Measurements from ENCODE around the gene PEX10.
A peak's percentile ranks its signal among the peaks of the same experiment; 100 is the strongest.

PEX10 gene

GRCh38 chr1:2414297-2414958, 2.1 kb upstream of the PEX10 start:
- Histone ChIP-seq H3K9ac (ENCODE audit: low read length in 2 of 2) (peak overlapping the region; percentile 42 to 45), H3K9me3 (ENCODE audit: control insufficient read depth in 2 of 2, low read length in 2 of 2) (no peaks in the 10 kb centered on the region), H3K36me3 (ENCODE audit: control insufficient read depth in 2 of 2, insufficient read depth in 2 of 2, low read length in 2 of 2) (no peaks in the 10 kb centered on the region), H3K4me1 (ENCODE audit: control insufficient read depth, insufficient read depth, low read length) (peaks cover 28% of the 10 kb centered on the region), H3K27me3 (ENCODE audit: control insufficient read depth in 1 of 2, insufficient read depth in 2 of 2, low read length in 2 of 2) (peaks cover 22 to 28% of the 10 kb centered on the region in 2 donors), H3K4me3 (ENCODE audit: low read length in 2 of 2) (peak overlapping the region in 1 of 2 donors; percentile 52), H3K27ac (ENCODE audit: low read length) (no peak overlapping the region)

- H3K36me3 ChIP-seq (ENCODE audit: control insufficient read depth in 2 of 2, insufficient read depth in 2 of 2, low read length in 2 of 2) = peaks cover 0 to 4% of the 10 kb centered on the region in 2 donors
These were observed 1.3 kb upstream of the PEX10 start for GRCh38 chr1:2413495-2414296.

GRCh38 chr1:2412773-2413494, 570 bp upstream of the PEX10 start:
- Histone ChIP-seq H3K27me3 (ENCODE audit: control insufficient read depth in 1 of 2, insufficient read depth in 2 of 2, low read length in 2 of 2) (peaks cover 11 to 15% of the 10 kb centered on the region in 2 donors), H3K4me3 (ENCODE audit: low read length in 2 of 2) (peak overlapping the region; percentile 76 to 84), H3K9me3 (ENCODE audit: control insufficient read depth in 2 of 2, low read length in 2 of 2) (no peaks in the 10 kb centered on the region), H3K9ac (ENCODE audit: low read length in 2 of 2) (peak overlapping the region; percentile 71 to 74), H3K36me3 (ENCODE audit: control insufficient read depth in 2 of 2, insufficient read depth in 2 of 2, low read length in 2 of 2) (peaks cover 0 to 10% of the 10 kb centered on the region in 2 donors), H3K4me1 (ENCODE audit: control insufficient read depth, insufficient read depth, low read length) (peaks cover 28% of the 10 kb centered on the region), H3K27ac (ENCODE audit: low read length) (peak overlapping the region; percentile 76)

More at GRCh38 chr1:2413495-2414296, 1.3 kb upstream of the PEX10 start:
- peak overlapping the region; percentile 76 for H3K27ac ChIP-seq (ENCODE audit: low read length)
- H3K27me3 ChIP-seq (ENCODE audit: control insufficient read depth in 1 of 2, insufficient read depth in 2 of 2, low read length in 2 of 2) = peaks cover 16 to 22% of the 10 kb centered on the region in 2 donors
- H3K4me1 ChIP-seq (ENCODE audit: control insufficient read depth, insufficient read depth, low read length) = peaks cover 28% of the 10 kb centered on the region
- H3K9ac ChIP-seq (ENCODE audit: low read length in 2 of 2) = peak overlapping the region; percentile 71 to 74
- H3K4me3 ChIP-seq (ENCODE audit: low read length in 2 of 2) = peak overlapping the region; percentile 76 to 84
- H3K9me3 ChIP-seq (ENCODE audit: control insufficient read depth in 2 of 2, low read length in 2 of 2) = no peaks in the 10 kb centered on the region

- H3K27ac ChIP-seq (ENCODE audit: low read length) = peak overlapping the region; percentile 74
- no peaks in the 10 kb centered on the region for H3K9me3 ChIP-seq (ENCODE audit: control insufficient read depth in 2 of 2, low read length in 2 of 2)
- H3K4me3 ChIP-seq (ENCODE audit: low read length in 2 of 2) = peak overlapping the region; percentile 81 to 84
- peaks cover 28% of the 10 kb centered on the region for H3K4me1 ChIP-seq (ENCODE audit: control insufficient read depth, insufficient read depth, low read length)
- peaks cover 4% of the 10 kb centered on the region in 2 donors for H3K27me3 ChIP-seq (ENCODE audit: control insufficient read depth in 1 of 2, insufficient read depth in 2 of 2, low read length in 2 of 2)
- peak overlapping the region; percentile 84 to 94 for H3K9ac ChIP-seq (ENCODE audit: low read length in 2 of 2)
- H3K36me3 ChIP-seq (ENCODE audit: control insufficient read depth in 2 of 2, insufficient read depth in 2 of 2, low read length in 2 of 2) = peaks cover 8 to 16% of the 10 kb centered on the region in 2 donors
These were observed 466 bp downstream of the PEX10 start for GRCh38 chr1:2411801-2412394.

- no peak overlapping the region for H3K27ac ChIP-seq (ENCODE audit: low read length)
- no peak overlapping the region for H3K9ac ChIP-seq (ENCODE audit: low read length in 2 of 2)
- no peaks in the 10 kb centered on the region for H3K9me3 ChIP-seq (ENCODE audit: control insufficient read depth in 2 of 2, low read length in 2 of 2)
- no peak overlapping the region for H3K4me3 ChIP-seq (ENCODE audit: low read length in 2 of 2)
- H3K4me1 ChIP-seq (ENCODE audit: control insufficient read depth, insufficient read depth, low read length) = peaks cover 28% of the 10 kb centered on the region
- H3K36me3 ChIP-seq (ENCODE audit: control insufficient read depth in 2 of 2, insufficient read depth in 2 of 2, low read length in 2 of 2) = peaks cover 18 to 27% of the 10 kb centered on the region in 2 donors
- H3K27me3 ChIP-seq (ENCODE audit: control insufficient read depth in 1 of 2, insufficient read depth in 2 of 2, low read length in 2 of 2) = no peaks in the 10 kb centered on the region
These were observed 2.6 kb downstream of the PEX10 start for GRCh38 chr1:2409745-2410144.

- H3K4me3 ChIP-seq (ENCODE audit: low read length in 2 of 2) = no peak overlapping the region
- H3K27ac ChIP-seq (ENCODE audit: low read length) = no peak overlapping the region
- no peaks in the 10 kb centered on the region for H3K27me3 ChIP-seq (ENCODE audit: control insufficient read depth in 1 of 2, insufficient read depth in 2 of 2, low read length in 2 of 2)
- H3K9ac ChIP-seq (ENCODE audit: low read length in 2 of 2) = no peak overlapping the region
- no peaks in the 10 kb centered on the region for H3K9me3 ChIP-seq (ENCODE audit: control insufficient read depth in 2 of 2, low read length in 2 of 2)
- peaks cover 24% of the 10 kb centered on the region for H3K4me1 ChIP-seq (ENCODE audit: control insufficient read depth, insufficient read depth, low read length)
- peaks cover 22 to 35% of the 10 kb centered on the region in 2 donors for H3K36me3 ChIP-seq (ENCODE audit: control insufficient read depth in 2 of 2, insufficient read depth in 2 of 2, low read length in 2 of 2)
These were observed 3.5 kb downstream of the PEX10 start for GRCh38 chr1:2408859-2409276.

- Histone ChIP-seq H3K4me3 (ENCODE audit: low read length in 2 of 2) (no peak overlapping the region), H3K4me1 (ENCODE audit: control insufficient read depth, insufficient read depth, low read length) (peaks cover 21% of the 10 kb centered on the region), H3K27ac (ENCODE audit: low read length) (no peak overlapping the region)
These were observed 3.9 kb downstream of the PEX10 start for GRCh38 chr1:2408456-2408855.

GRCh38 chr1:2407991-2408275, 4.4 kb downstream of the PEX10 start:
- peaks cover 26 to 37% of the 10 kb centered on the region in 2 donors for H3K36me3 ChIP-seq (ENCODE audit: control insufficient read depth in 2 of 2, insufficient read depth in 2 of 2, low read length in 2 of 2)

More at GRCh38 chr1:2408456-2408855, 3.9 kb downstream of the PEX10 start:
- Histone ChIP-seq H3K27me3 (ENCODE audit: control insufficient read depth in 1 of 2, insufficient read depth in 2 of 2, low read length in 2 of 2) (no peaks in the 10 kb centered on the region), H3K9ac (ENCODE audit: low read length in 2 of 2) (no peak overlapping the region), H3K9me3 (ENCODE audit: control insufficient read depth in 2 of 2, low read length in 2 of 2) (no peaks in the 10 kb centered on the region), H3K36me3 (ENCODE audit: control insufficient read depth in 2 of 2, insufficient read depth in 2 of 2, low read length in 2 of 2) (peaks cover 22 to 37% of the 10 kb centered on the region in 2 donors)

GRCh38 chr1:2407166-2407990, 5.0 kb downstream of the PEX10 start:
- Histone ChIP-seq H3K9ac (ENCODE audit: low read length in 2 of 2) (no peak overlapping the region), H3K27ac (ENCODE audit: low read length) (no peak overlapping the region), H3K4me3 (ENCODE audit: low read length in 2 of 2) (no peak overlapping the region), H3K27me3 (ENCODE audit: control insufficient read depth in 1 of 2, insufficient read depth in 2 of 2, low read length in 2 of 2) (no peaks in the 10 kb centered on the region), H3K4me1 (ENCODE audit: control insufficient read depth, insufficient read depth, low read length) (peaks cover 16% of the 10 kb centered on the region), H3K36me3 (ENCODE audit: control insufficient read depth in 2 of 2, insufficient read depth in 2 of 2, low read length in 2 of 2) (peaks cover 28 to 42% of the 10 kb centered on the region in 2 donors), H3K9me3 (ENCODE audit: control insufficient read depth in 2 of 2, low read length in 2 of 2) (no peaks in the 10 kb centered on the region)

More at GRCh38 chr1:2407991-2408275, 4.4 kb downstream of the PEX10 start:
- Histone ChIP-seq H3K27me3 (ENCODE audit: control insufficient read depth in 1 of 2, insufficient read depth in 2 of 2, low read length in 2 of 2) (no peaks in the 10 kb centered on the region), H3K9me3 (ENCODE audit: control insufficient read depth in 2 of 2, low read length in 2 of 2) (no peaks in the 10 kb centered on the region), H3K4me1 (ENCODE audit: control insufficient read depth, insufficient read depth, low read length) (peaks cover 16% of the 10 kb centered on the region), H3K4me3 (ENCODE audit: low read length in 2 of 2) (no peak overlapping the region), H3K9ac (ENCODE audit: low read length in 2 of 2) (no peak overlapping the region), H3K27ac (ENCODE audit: low read length) (no peak overlapping the region)
